Parathyroid adenoma (tissue), 2 donors: ENCODE data around the gene LMOD1.

ENCODE experiments used
- H2AFZ ChIP-seq: fragments of 300-600 bp; sonication (generic); one replicate; pipeline ENCODE4 v1.7.0; 2017; ENCODE audit warnings: antibody characterized with exemption, mild to moderate bottlenecking
- H3K27ac ChIP-seq: fragments of 300-600 bp; sonication (generic); one replicate; pipeline ENCODE4 v1.7.0; 2017
- H3K27me3 ChIP-seq: fragments of 300-600 bp; sonication (generic); one replicate; pipeline ENCODE4 v1.7.0; 2017; ENCODE audit warnings: low read length; ENCODE audit not compliant: control insufficient read depth, insufficient read depth
- H3K36me3 ChIP-seq: fragments of 300-600 bp; sonication (generic); one replicate; pipeline ENCODE4 v1.7.0; 2017; ENCODE audit warnings: low read length; ENCODE audit not compliant: control insufficient read depth, insufficient read depth
- H3K4me1 ChIP-seq: fragments of 300-600 bp; sonication (generic); one replicate; pipeline ENCODE4 v1.7.0; 2017; ENCODE audit warnings: control low read depth
- H3K4me2 ChIP-seq: fragments of 300-600 bp; sonication (generic); one replicate; pipeline ENCODE4 v1.7.0; 2017; ENCODE audit warnings: low read length
- H3K4me3 ChIP-seq: fragments of 300-600 bp; sonication (generic); one replicate; pipeline ENCODE4 v1.7.0; 2017; ENCODE audit warnings: low read depth, low read length
- H3K79me2 ChIP-seq: fragments of 300-600 bp; sonication (generic); one replicate; pipeline ENCODE4 v1.7.0; 2017; ENCODE audit warnings: control low read depth
- H3K9ac ChIP-seq: fragments of 300-600 bp; sonication (generic); one replicate; pipeline ENCODE4 v1.7.0; 2017; ENCODE audit warnings: mild to moderate bottlenecking
- H3K9me3 ChIP-seq: fragments of 300-600 bp; sonication (generic); one replicate; pipeline ENCODE4 v1.7.0; 2017; ENCODE audit warnings: low read length; ENCODE audit not compliant: control insufficient read depth
- TF ChIP-seq, protein P1 (sequence below): fragments of 300-600 bp; sonication (generic); IDR thresholded peaks from one replicate; pipeline ENCODE4 v1.7.0; 2017; ENCODE audit warnings: antibody characterized with exemption, mild to moderate bottlenecking
- donor health status: primary hyperparathyroidism.

LMOD1 gene

GRCh38 chr1:201849372-201850052 is 96.8 kb downstream of the LMOD1 start:
- Histone ChIP-seq H3K79me2 (no peaks in the 10 kb centered on the region), H3K4me2 (no peak overlapping the region), H3K27ac (no peak overlapping the region), H3K4me1 (no peaks in the 10 kb centered on the region), H3K27me3 (no peaks in the 10 kb centered on the region), H3K9ac (no peak overlapping the region), H3K9me3 (no peaks in the 10 kb centered on the region), H3K4me3 (no peak overlapping the region), H3K36me3 (no peaks in the 10 kb centered on the region), H2AFZ (no peak overlapping the region)
- TF ChIP-seq, protein P1, sequence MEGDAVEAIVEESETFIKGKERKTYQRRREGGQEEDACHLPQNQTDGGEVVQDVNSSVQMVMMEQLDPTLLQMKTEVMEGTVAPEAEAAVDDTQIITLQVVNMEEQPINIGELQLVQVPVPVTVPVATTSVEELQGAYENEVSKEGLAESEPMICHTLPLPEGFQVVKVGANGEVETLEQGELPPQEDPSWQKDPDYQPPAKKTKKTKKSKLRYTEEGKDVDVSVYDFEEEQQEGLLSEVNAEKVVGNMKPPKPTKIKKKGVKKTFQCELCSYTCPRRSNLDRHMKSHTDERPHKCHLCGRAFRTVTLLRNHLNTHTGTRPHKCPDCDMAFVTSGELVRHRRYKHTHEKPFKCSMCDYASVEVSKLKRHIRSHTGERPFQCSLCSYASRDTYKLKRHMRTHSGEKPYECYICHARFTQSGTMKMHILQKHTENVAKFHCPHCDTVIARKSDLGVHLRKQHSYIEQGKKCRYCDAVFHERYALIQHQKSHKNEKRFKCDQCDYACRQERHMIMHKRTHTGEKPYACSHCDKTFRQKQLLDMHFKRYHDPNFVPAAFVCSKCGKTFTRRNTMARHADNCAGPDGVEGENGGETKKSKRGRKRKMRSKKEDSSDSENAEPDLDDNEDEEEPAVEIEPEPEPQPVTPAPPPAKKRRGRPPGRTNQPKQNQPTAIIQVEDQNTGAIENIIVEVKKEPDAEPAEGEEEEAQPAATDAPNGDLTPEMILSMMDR: no peak

DNA sequence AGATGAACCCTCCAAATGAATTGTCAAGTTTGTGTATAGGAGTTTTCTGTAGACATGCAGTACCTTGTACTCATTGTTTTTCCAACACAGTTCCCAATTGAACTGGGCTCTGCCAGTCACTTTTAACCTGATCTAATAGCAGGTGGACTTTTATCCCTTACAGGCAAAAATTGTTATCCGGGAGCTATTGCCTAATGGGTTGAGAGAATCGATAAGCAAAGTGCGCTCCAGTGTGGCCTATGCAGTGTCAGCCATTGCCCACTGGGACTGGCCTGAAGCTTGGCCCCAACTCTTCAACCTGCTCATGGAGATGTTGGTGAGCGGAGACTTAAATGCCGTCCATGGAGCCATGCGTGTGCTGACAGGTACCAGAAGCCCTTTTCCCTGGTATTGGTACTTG is 98.1 kb downstream of the LMOD1 start:
- H3K9me3 ChIP-seq: no peaks in the 10 kb centered on the region
- H3K4me2 ChIP-seq: no peak overlapping the region
- H2AFZ ChIP-seq: no peak overlapping the region
- no peak overlapping the region for H3K4me3 ChIP-seq
- no peaks in the 10 kb centered on the region for H3K27me3 ChIP-seq
- no peaks in the 10 kb centered on the region for H3K79me2 ChIP-seq
- TF ChIP-seq, protein P1: no peak
- H3K27ac ChIP-seq: no peak overlapping the region
- H3K36me3 ChIP-seq: no peaks in the 10 kb centered on the region
- H3K9ac ChIP-seq: no peak overlapping the region
- H3K4me1 ChIP-seq: no peaks in the 10 kb centered on the region

- Histone ChIP-seq H3K36me3 (no peaks in the 10 kb centered on the region), H3K27me3 (no peaks in the 10 kb centered on the region), H3K79me2 (no peaks in the 10 kb centered on the region), H3K4me3 (no peak overlapping the region), H3K4me2 (no peak overlapping the region), H3K9me3 (no peaks in the 10 kb centered on the region), H3K9ac (no peak overlapping the region), H2AFZ (no peak overlapping the region), H3K27ac (no peak overlapping the region), H3K4me1 (no peaks in the 10 kb centered on the region)
- TF ChIP-seq, protein P1: no peak
Observed at GRCh38 chr1:201847150-201847549, 99.2 kb downstream of the LMOD1 start.
